Peyer's patch (tissue), 4 donors: ENCODE results near the gene EFNB2. TPM values are rescaled to one million over a fixed set of nuclear protein-coding genes. Genes with fewer than 3 reads are reported as not detected.

Experiments used
- DNase-seq, 3 donors: peaks; one replicate each; pipeline ENCODE4 v3.0.0-alpha.2; 2017 to 2019
- H3K27ac ChIP-seq, 4 donors: fragments of 200-600 bp; sonication (generic); one replicate each; pipeline ENCODE4 v1.5.1; 2016 to 2019
- H3K27me3 ChIP-seq, 2 donors: fragments of 200-600 bp; sonication (generic); one replicate each; pipeline ENCODE4 v1.5.1; 2019
- H3K36me3 ChIP-seq, 3 donors: fragments of 200-600 bp; sonication (generic); one replicate each; pipeline ENCODE4 v1.5.1; 2016 to 2019
- H3K4me1 ChIP-seq, 4 donors: fragments of 200-600 bp; sonication (generic); one replicate each; pipeline ENCODE4 v1.5.1; 2016 to 2019
- H3K4me3 ChIP-seq, 4 donors: fragments of 200-600 bp; sonication (generic); 1 replicate in 3 of 4; 2 replicates in 1 of 4; pipeline ENCODE4 v1.5.1; 2016 to 2019; ENCODE audit warnings: mild to moderate bottlenecking in 1 of 4
- H3K9me3 ChIP-seq, 4 donors: fragments of 200-600 bp; sonication (generic); one replicate each; pipeline ENCODE4 v1.5.1; 2016 to 2019; ENCODE audit warnings: mild to moderate bottlenecking in 1 of 4
- CTCF ChIP-seq, 6 experiments: fragments of 450-650 bp in 4 of 6; fragments of 200-600 bp in 2 of 6; sonication (generic) in 1 of 6; IDR thresholded peaks; one replicate each; pipeline ENCODE4 v1.5.1; 2017 to 2019; ENCODE audit warnings: antibody characterized with exemption in 6 of 6, mild to moderate bottlenecking in 3 of 6, moderate library complexity in 1 of 6
- POLR2A ChIP-seq, 2 donors: fragments of 450-650 bp; IDR thresholded peaks; one replicate each; pipeline ENCODE4 v1.5.1; 2017; ENCODE audit warnings: antibody characterized with exemption in 2 of 2, mild to moderate bottlenecking in 2 of 2, moderate library complexity in 2 of 2
- total RNA-seq, 4 donors: library from RNA; depleted of rRNA; stranded (reverse); fragments of >200 nt; gene quantifications; one replicate each; pipeline ENCODE4 v1.1.0, GENCODE V29; 2016

The EFNB2 gene
- total RNA-seq, 4 donors from 2014 or later = 5.8 to 38.9 (median 30.2) TPM

GRCh38 chr13:106515635-106516254 is 19.7 kb downstream of the EFNB2 start:
- Histone ChIP-seq H3K4me3 (no peak overlapping the region), H3K27me3 (no peaks in the 10 kb centered on the region), H3K27ac (no peak overlapping the region), H3K36me3 (peaks cover 0 to 9% (median 0%) of the 10 kb centered on the region in 3 donors), H3K9me3 (no peaks in the 10 kb centered on the region), H3K4me1 (no peaks in the 10 kb centered on the region)
- no peak for DNase-seq
- no peak for TF ChIP-seq CTCF (IDR thresholded peaks at IDR 0.05)
- no peak for TF ChIP-seq POLR2A (IDR thresholded peaks at IDR 0.05)

- Histone ChIP-seq H3K4me1 (no peaks in the 10 kb centered on the region), H3K27ac (no peak overlapping the region)
- DNase-seq = no peak
Observed at GRCh38 chr13:106514928-106515634, 20.4 kb downstream of the EFNB2 start.

GRCh38 chr13:106513025-106513983 is 22.2 kb downstream of the EFNB2 start:
- Histone ChIP-seq H3K4me1 (no peaks in the 10 kb centered on the region), H3K4me3 (no peak overlapping the region), H3K27me3 (no peaks in the 10 kb centered on the region), H3K27ac (no peak overlapping the region), H3K36me3 (peaks cover 0 to 17% (median 0%) of the 10 kb centered on the region in 3 donors), H3K9me3 (no peaks in the 10 kb centered on the region)
- no peak for DNase-seq
- no peak for TF ChIP-seq CTCF (IDR thresholded peaks at IDR 0.05)

More at GRCh38 chr13:106514928-106515634, 20.4 kb downstream of the EFNB2 start:
- Histone ChIP-seq H3K27me3 (no peaks in the 10 kb centered on the region), H3K36me3 (peaks cover 0 to 15% (median 0%) of the 10 kb centered on the region in 3 donors), H3K4me3 (no peak overlapping the region), H3K9me3 (no peaks in the 10 kb centered on the region)
- TF ChIP-seq POLR2A (IDR thresholded peaks at IDR 0.05) = no peak
- TF ChIP-seq CTCF (IDR thresholded peaks at IDR 0.05) = no peak

- no peak overlapping the region for H3K27ac ChIP-seq
- H3K4me3 ChIP-seq = no peak overlapping the region
- DNase-seq = no peak
- no peaks in the 10 kb centered on the region for H3K27me3 ChIP-seq
- H3K4me1 ChIP-seq = no peaks in the 10 kb centered on the region
- no peak for TF ChIP-seq CTCF (IDR thresholded peaks at IDR 0.05)
- no peak for TF ChIP-seq POLR2A (IDR thresholded peaks at IDR 0.05)
- peaks cover 0 to 31% (median 0%) of the 10 kb centered on the region in 3 donors for H3K36me3 ChIP-seq
- no peaks in the 10 kb centered on the region for H3K9me3 ChIP-seq
Observed at GRCh38 chr13:106507560-106508274, 27.7 kb downstream of the EFNB2 start.

- Histone ChIP-seq H3K4me3 (no peak overlapping the region), H3K4me1 (no peaks in the 10 kb centered on the region), H3K9me3 (no peaks in the 10 kb centered on the region), H3K27me3 (no peaks in the 10 kb centered on the region), H3K27ac (no peak overlapping the region), H3K36me3 (peaks cover 0 to 31% (median 0%) of the 10 kb centered on the region in 3 donors)
- TF ChIP-seq CTCF (IDR thresholded peaks at IDR 0.05) (no peak), POLR2A (IDR thresholded peaks at IDR 0.05) (no peak)
- no peak for DNase-seq
Observed at GRCh38 chr13:106506286-106506685, 29.2 kb downstream of the EFNB2 start.
